ENCODE measurements around the gene CHST3.

The CHST3 gene

GRCh38 chr10:72009425-72010081, 45.4 kb downstream of the CHST3 start:
- DNase-seq (ENCODE audit: low read depth in 1 of 2, low spot score in 1 of 2), result no peak

GRCh38 chr10:72010234-72010973, 46.2 kb downstream of the CHST3 start:
- no peak for DNase-seq (ENCODE audit: low read depth in 1 of 2, low spot score in 1 of 2)

- DNase-seq (ENCODE audit: low read depth in 1 of 2, low spot score in 1 of 2), result no peak
These were observed 46.8 kb downstream of the CHST3 start for GRCh38 chr10:72011016-72011415.

- no peak for DNase-seq (ENCODE audit: low read depth in 1 of 2, low spot score in 1 of 2)
These were observed 47.3 kb downstream of the CHST3 start for GRCh38 chr10:72011468-72011867.

- no peak for DNase-seq (ENCODE audit: low read depth in 1 of 2, low spot score in 1 of 2)
These were observed 47.8 kb downstream of the CHST3 start for GRCh38 chr10:72011976-72012512.

- no peak for DNase-seq (ENCODE audit: low read depth in 1 of 2, low spot score in 1 of 2)
These were observed 48.6 kb downstream of the CHST3 start for GRCh38 chr10:72012796-72013195.

- DNase-seq (ENCODE audit: low read depth in 1 of 2, low spot score in 1 of 2), result no peak
These were observed 49.2 kb downstream of the CHST3 start for GRCh38 chr10:72013202-72013945.

GRCh38 chr10:72014197-72014596, 50.0 kb downstream of the CHST3 start:
- no peak for DNase-seq (ENCODE audit: low read depth in 1 of 2, low spot score in 1 of 2)

GRCh38 chr10:72014785-72015480, 50.7 kb downstream of the CHST3 start:
- no peak for DNase-seq (ENCODE audit: low read depth in 1 of 2, low spot score in 1 of 2)

GRCh38 chr10:72015841-72016240, 51.6 kb downstream of the CHST3 start:
- DNase-seq (ENCODE audit: low read depth in 1 of 2, low spot score in 1 of 2), result no peak

GRCh38 chr10:72016608-72017300, 52.6 kb downstream of the CHST3 start:
- no peak for DNase-seq (ENCODE audit: low read depth in 1 of 2, low spot score in 1 of 2)

- no peak for DNase-seq (ENCODE audit: low read depth in 1 of 2, low spot score in 1 of 2)
These were observed 55.1 kb downstream of the CHST3 start for GRCh38 chr10:72019085-72019876.

GRCh38 chr10:72020914-72021809, 57.0 kb downstream of the CHST3 start:
- DNase-seq (ENCODE audit: low read depth in 1 of 2, low spot score in 1 of 2), result no peak

- DNase-seq (ENCODE audit: low read depth in 1 of 2, low spot score in 1 of 2), result no peak
These were observed 58.0 kb downstream of the CHST3 start for GRCh38 chr10:72022228-72022627.

- DNase-seq (ENCODE audit: low read depth in 1 of 2, low spot score in 1 of 2), result no peak
These were observed 60.4 kb downstream of the CHST3 start for GRCh38 chr10:72024596-72024995.

- no peak for DNase-seq (ENCODE audit: low read depth in 1 of 2, low spot score in 1 of 2)
These were observed 61.2 kb downstream of the CHST3 start for GRCh38 chr10:72025400-72025799.

GRCh38 chr10:72025832-72026231, 61.6 kb downstream of the CHST3 start:
- DNase-seq (ENCODE audit: low read depth in 1 of 2, low spot score in 1 of 2), result no peak

- no peak for DNase-seq (ENCODE audit: low read depth in 1 of 2, low spot score in 1 of 2)
These were observed 62.3 kb downstream of the CHST3 start for GRCh38 chr10:72026278-72027111.
